IMR-90 (cell line): Measurements from ENCODE around the gene PADI2. TPM values are rescaled to one million over a fixed set of nuclear protein-coding genes. Genes with fewer than 3 reads are reported as not detected.

ENCODE experiments used
- ATAC-seq: fragments of 200-7000 bp; cut with Tn5 transposase; 2 replicates; pipeline ENCODE4 v1.9.1; 2020; ENCODE audit warnings: low read depth, mild to moderate bottlenecking, moderate library complexity
- BruUV-seq: library from RNA; stranded (reverse); fragments of 400-500 nt; replicated peaks from 2 replicates; lab custom pipeline; 2021; lab: Mats Ljungman, UMichigan
- CTCF ChIA-PET: fragments of 300-600 bp; formaldehyde crosslinking; extraction: SDS; loops from one replicate; lab custom pipeline; 2021; ENCODE audit warnings: antibody characterized with exemption; lab: Yijun Ruan, JAX
- POLR2A ChIA-PET: fragments of 300-600 bp; sonication (Branson Sonifier 250); formaldehyde crosslinking; loops from one replicate; lab custom pipeline; 2022; ENCODE audit warnings: antibody characterized with exemption; ENCODE audit not compliant: unreplicated experiment; lab: Charles Lee
- DNase-seq: peaks from one replicate; pipeline ENCODE4 v3.0.0; 2013
- H2AFZ ChIP-seq: replicated peaks from 2 replicates; pipeline ENCODE3; 2013; ENCODE audit warnings: low read length, mild to moderate bottlenecking; ENCODE audit not compliant: poor library complexity
- H2AK5ac ChIP-seq: 2 replicates; pipeline ENCODE4 v1.6.1; 2013; ENCODE audit warnings: low read depth, low read length, inconsistent platforms
- H2AK9ac ChIP-seq: replicated peaks from 2 replicates; pipeline ENCODE3; 2013; ENCODE audit warnings: mild to moderate bottlenecking, low read depth, low read length, moderate library complexity; ENCODE audit not compliant: poor library complexity
- H2BK120ac ChIP-seq: 2 replicates; pipeline ENCODE4 v1.6.1; 2013; ENCODE audit warnings: low read depth, low read length, inconsistent platforms
- H2BK15ac ChIP-seq: 3 replicates; pipeline ENCODE4 v1.6.1; 2013; ENCODE audit warnings: low read depth, low read length, inconsistent platforms
- H2BK20ac ChIP-seq: 2 replicates; pipeline ENCODE4 v1.6.1; 2013; ENCODE audit warnings: low read depth, mild to moderate bottlenecking, inconsistent platforms, low read length, moderate library complexity
- H2BK5ac ChIP-seq: 2 replicates; pipeline ENCODE4 v1.6.1; 2013; ENCODE audit warnings: mild to moderate bottlenecking, low read depth, low read length, inconsistent platforms; ENCODE audit not compliant: poor library complexity, severe bottlenecking
- H3K14ac ChIP-seq: replicated peaks from 2 replicates; pipeline ENCODE4 v1.6.1; 2013; ENCODE audit warnings: low read depth, low read length, inconsistent platforms
- H3K18ac ChIP-seq: 2 replicates; pipeline ENCODE4 v1.6.1; 2013; ENCODE audit warnings: low read depth, low read length, control low read depth
- H3K23ac ChIP-seq: 2 replicates; pipeline ENCODE4 v1.6.1; 2013; ENCODE audit warnings: low read depth, low read length, inconsistent platforms
- H3K27ac ChIP-seq: 2 replicates; pipeline ENCODE4 v1.5.1; 2013; ENCODE audit warnings: mild to moderate bottlenecking, control low read depth, low read length; ENCODE audit not compliant: insufficient read depth
- H3K27me3 ChIP-seq: 2 replicates; pipeline ENCODE4 v1.6.1; 2013; ENCODE audit warnings: low read length; ENCODE audit not compliant: control insufficient read depth, insufficient read depth
- H3K36me3 ChIP-seq: 2 replicates; pipeline ENCODE4 v1.6.1; 2013; ENCODE audit warnings: low read length, mixed read lengths; ENCODE audit not compliant: control insufficient read depth, insufficient read depth
- H3K4ac ChIP-seq: 2 replicates; pipeline ENCODE4 v1.6.1; 2013; ENCODE audit warnings: low read depth, low read length, inconsistent platforms
- H3K4me1 ChIP-seq: 2 replicates; pipeline ENCODE4 v1.6.1; 2013; ENCODE audit warnings: low read length, mixed read lengths; ENCODE audit not compliant: control insufficient read depth, insufficient read depth
- H3K4me2 ChIP-seq: 2 replicates; pipeline ENCODE4 v1.6.1; 2013; ENCODE audit warnings: low read depth, mild to moderate bottlenecking, control low read depth, low read length, moderate library complexity
- H3K4me3 ChIP-seq: 2 replicates; pipeline ENCODE4 v1.5.1; 2013; ENCODE audit warnings: low read depth, mild to moderate bottlenecking, control low read depth, low read length, moderate library complexity; ENCODE audit not compliant: insufficient read depth
- H3K56ac ChIP-seq: 2 replicates; pipeline ENCODE4 v1.6.1; 2013; ENCODE audit warnings: low read length, inconsistent platforms; ENCODE audit not compliant: insufficient read depth; ENCODE audit errors: extremely low read depth
- H3K79me1 ChIP-seq, 2 experiments: 2 replicates each; pipeline ENCODE4 v1.6.1; 2013; ENCODE audit warnings: low read length in 2 of 2, inconsistent platforms in 1 of 2, low read depth in 1 of 2
- H3K9ac ChIP-seq: 2 replicates; pipeline ENCODE4 v1.6.1; 2013; ENCODE audit warnings: low read depth, low read length, control low read depth
- H3K9me1 ChIP-seq: 2 replicates; pipeline ENCODE4 v1.6.1; 2013; ENCODE audit warnings: low read length, inconsistent platforms; ENCODE audit not compliant: insufficient read depth
- H3K9me3 ChIP-seq: 2 replicates; pipeline ENCODE4 v1.6.1; 2013; ENCODE audit warnings: low read length; ENCODE audit not compliant: control insufficient read depth, insufficient read depth
- H4K20me1 ChIP-seq: 2 replicates; pipeline ENCODE4 v1.6.1; 2013; ENCODE audit warnings: low read length, inconsistent platforms; ENCODE audit not compliant: insufficient read depth
- H4K5ac ChIP-seq: 2 replicates; pipeline ENCODE4 v1.6.1; 2013; ENCODE audit warnings: mild to moderate bottlenecking, low read depth, low read length, control low read depth
- H4K8ac ChIP-seq, 2 experiments: 2 replicates each; pipeline ENCODE4 v1.6.1; 2013; ENCODE audit warnings: low read depth in 2 of 2, low read length in 2 of 2, control low read depth in 1 of 2, inconsistent platforms in 1 of 2
- H4K91ac ChIP-seq: 2 replicates; pipeline ENCODE4 v1.6.1; 2013; ENCODE audit warnings: low read depth, low read length, inconsistent platforms; ENCODE audit not compliant: insufficient read depth
- BHLHE40 ChIP-seq: fragments of 150-350 bp; IDR thresholded peaks from 2 replicates; pipeline ENCODE4 v1.6.1; 2016; ENCODE audit warnings: mild to moderate bottlenecking, low read depth, low read length
- CEBPB ChIP-seq: IDR thresholded peaks from 2 replicates; pipeline ENCODE4 v1.6.1; 2012; ENCODE audit warnings: low read depth, low read length, improper control_type of control experiment
- CHD1 ChIP-seq: IDR thresholded peaks from 2 replicates; pipeline ENCODE4 v1.6.1; 2012; ENCODE audit warnings: low read depth, low read length, improper control_type of control experiment
- ELK1 ChIP-seq: fragments of 150-350 bp; IDR thresholded peaks from 2 replicates; pipeline ENCODE4 v1.6.1; 2016; ENCODE audit warnings: low read depth, mild to moderate bottlenecking, low read length, moderate library complexity, borderline replicate concordance
- FOS ChIP-seq: fragments of 150-350 bp; IDR thresholded peaks from 2 replicates; pipeline ENCODE4 v1.6.1; 2016; ENCODE audit warnings: low read depth, low read length
- MAFK ChIP-seq: IDR thresholded peaks from 2 replicates; pipeline ENCODE4 v1.6.1; 2012; ENCODE audit warnings: low read depth, low read length, improper control_type of control experiment
- MAZ ChIP-seq: IDR thresholded peaks from 2 replicates; pipeline ENCODE4 v1.6.1; 2012; ENCODE audit warnings: low read depth, mild to moderate bottlenecking, low read length, improper control_type of control experiment, moderate library complexity, borderline replicate concordance
- MXI1 ChIP-seq: IDR thresholded peaks from 2 replicates; pipeline ENCODE4 v1.6.1; 2012; ENCODE audit warnings: low read depth, mild to moderate bottlenecking, low read length, moderate library complexity, borderline replicate concordance
- NFE2L2 ChIP-seq: fragments of 150-350 bp; IDR thresholded peaks from 2 replicates; pipeline ENCODE4 v1.6.1; 2016; ENCODE audit warnings: low read depth, mild to moderate bottlenecking, low read length
- POLR2A ChIP-seq: IDR thresholded peaks from 2 replicates; pipeline ENCODE4 v1.6.1; 2012; ENCODE audit warnings: mild to moderate bottlenecking, low read depth, low read length
- RAD21 ChIP-seq: IDR thresholded peaks from 2 replicates; pipeline ENCODE4 v1.6.1; 2012; ENCODE audit warnings: low read length, improper control_type of control experiment
- RCOR1 ChIP-seq: IDR thresholded peaks from 2 replicates; pipeline ENCODE4 v1.6.1; 2012; ENCODE audit warnings: mild to moderate bottlenecking, low read length, improper control_type of control experiment; ENCODE audit not compliant: insufficient replicate concordance
- RFX5 ChIP-seq: IDR thresholded peaks from 2 replicates; pipeline ENCODE4 v1.8.0; 2012; ENCODE audit warnings: low read depth, mild to moderate bottlenecking, low read length, moderate library complexity
- SMC3 ChIP-seq: fragments of 150-350 bp; IDR thresholded peaks from 2 replicates; pipeline ENCODE4 v1.6.1; 2016; ENCODE audit warnings: low read depth, mild to moderate bottlenecking, antibody characterized with exemption, low read length, moderate library complexity
- USF2 ChIP-seq: fragments of 150-350 bp; IDR thresholded peaks from 2 replicates; pipeline ENCODE4 v1.6.1; 2017; ENCODE audit warnings: mild to moderate bottlenecking, antibody characterized with exemption, low read length, low read depth
- WGBS, 2 experiments: methylation state at CpG; one replicate each; pipeline versions ENCODE4 v1.1.5 to v1.1.7; 2013; ENCODE audit warnings: missing lambda C conversion rate in 2 of 2; ENCODE audit not compliant: insufficient read length in 1 of 2; ENCODE audit errors: extremely low coverage in 2 of 2; 5-methylcytosine and 5-hydroxymethylcytosine counted together
- dilution Hi-C: fragments of 300-500 bp; cut with HindIII; formaldehyde crosslinking; loops from one replicate; pipeline ENCODE4 v1.14.3; 2018; ENCODE audit warnings: low sequenced_read_pairs; ENCODE audit not compliant: unreplicated experiment
- in situ Hi-C: fragments of 300-500 bp; cut with MboI; formaldehyde crosslinking; loops from 3 replicates; pipeline ENCODE4 v1.14.3; 2019; ENCODE audit warnings: low sequenced_read_pairs, inconsistent platforms, mixed read lengths
- intact Hi-C: fragments of 100-400 bp; cut with micrococcal nuclease; formaldehyde crosslinking; loops from 2 replicates; pipeline ENCODE4 v1.10.0; 2022
- polyA plus RNA-seq, 3 experiments: library from polyadenylated mRNA; depleted of rRNA; stranded (reverse); fragments of >200 nt; gene quantifications; 2 replicates each; pipeline ENCODE4 v1.2.3, GENCODE V29; 2012; ENCODE audit warnings: low replicate concordance in 1 of 3
- total RNA-seq: library from RNA; depleted of rRNA; stranded (reverse); fragments of >200 nt; gene quantifications from 2 replicates; pipeline ENCODE4 v1.2.3, GENCODE V29; 2012
- TF ChIP-seq, protein P1 (sequence below): conservative IDR thresholded peaks from 2 replicates; pipeline ENCODE4 v1.5.1; 2012; ENCODE audit warnings: mild to moderate bottlenecking, low read depth, low read length, improper control_type of control experiment

The PADI2 gene
- total and polyA plus RNA-seq, 2 of the 4 experiments (the other 2 are of a cell fraction): not detected

DNA sequence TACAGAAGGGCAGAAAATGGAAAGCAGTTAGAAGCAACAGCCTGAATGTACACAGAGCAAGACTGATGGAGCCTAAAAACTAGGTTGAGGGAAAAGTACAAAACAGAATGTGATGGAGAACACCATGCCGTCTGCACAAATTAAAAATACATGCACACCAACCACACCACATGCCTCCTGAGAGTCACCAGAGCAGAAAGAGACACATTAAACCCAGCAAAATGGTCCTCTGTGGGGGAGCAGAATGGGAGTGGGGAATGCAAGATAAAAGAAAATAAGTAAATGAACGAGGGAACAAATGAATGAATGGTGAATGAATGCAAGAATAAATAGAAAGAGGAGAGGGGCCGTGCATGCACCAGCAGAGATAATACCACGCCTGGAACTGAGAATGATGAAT, 24.1 kb downstream of the PADI2 start:
- H3K4ac ChIP-seq: no peak overlapping the region
- no peak overlapping the region for H3K14ac ChIP-seq
- H3K9ac ChIP-seq: no peak overlapping the region
- no peaks in the 10 kb centered on the region for H4K20me1 ChIP-seq
- no TSS peak for BruUV-seq
- no peaks in the 10 kb centered on the region for H3K9me1 ChIP-seq
- H3K4me1 ChIP-seq: no peaks in the 10 kb centered on the region; the same call in 1 of the 2 replicates
- dilution Hi-C loops: no loop called here
- no peak overlapping the region for H3K27ac ChIP-seq
- ATAC-seq (no peak), DNase-seq (no peak)
- H2BK120ac ChIP-seq: no peak overlapping the region
- no peak overlapping the region for H4K5ac ChIP-seq
- H3K23ac ChIP-seq: no peak overlapping the region
- H2AFZ ChIP-seq: no peak overlapping the region
- H3K4me3 ChIP-seq: no peak overlapping the region
- intact Hi-C loops: no loop called here
- no peak overlapping the region for H3K56ac ChIP-seq
- no peak overlapping the region for H4K8ac ChIP-seq
- no peaks in the 10 kb centered on the region for H3K36me3 ChIP-seq
- H3K4me2 ChIP-seq: no peak overlapping the region
- POLR2A ChIA-PET: no interaction called here
- no peak overlapping the region for H2AK9ac ChIP-seq
- H2BK20ac ChIP-seq: no peak overlapping the region
- no peak overlapping the region for H2BK15ac ChIP-seq
- 0% methylated on average over 1 of the region's 4 CpGs; no CpG with 5 or more reads in 1 of the 2 experiments for WGBS, 2 experiments
- no peak overlapping the region for H3K18ac ChIP-seq
- no peaks in the 10 kb centered on the region for H3K79me1 ChIP-seq
- CTCF ChIA-PET: no interaction called here
- no peak overlapping the region for H4K91ac ChIP-seq
- no peak overlapping the region for H2BK5ac ChIP-seq
- H2AK5ac ChIP-seq: no peak overlapping the region
- H3K27me3 ChIP-seq: peaks cover 54% of the 10 kb centered on the region
- H3K9me3 ChIP-seq: no peaks in the 10 kb centered on the region
- TF ChIP-seq RAD21: no peak
- no peak for TF ChIP-seq RFX5
- TF ChIP-seq, protein P1, sequence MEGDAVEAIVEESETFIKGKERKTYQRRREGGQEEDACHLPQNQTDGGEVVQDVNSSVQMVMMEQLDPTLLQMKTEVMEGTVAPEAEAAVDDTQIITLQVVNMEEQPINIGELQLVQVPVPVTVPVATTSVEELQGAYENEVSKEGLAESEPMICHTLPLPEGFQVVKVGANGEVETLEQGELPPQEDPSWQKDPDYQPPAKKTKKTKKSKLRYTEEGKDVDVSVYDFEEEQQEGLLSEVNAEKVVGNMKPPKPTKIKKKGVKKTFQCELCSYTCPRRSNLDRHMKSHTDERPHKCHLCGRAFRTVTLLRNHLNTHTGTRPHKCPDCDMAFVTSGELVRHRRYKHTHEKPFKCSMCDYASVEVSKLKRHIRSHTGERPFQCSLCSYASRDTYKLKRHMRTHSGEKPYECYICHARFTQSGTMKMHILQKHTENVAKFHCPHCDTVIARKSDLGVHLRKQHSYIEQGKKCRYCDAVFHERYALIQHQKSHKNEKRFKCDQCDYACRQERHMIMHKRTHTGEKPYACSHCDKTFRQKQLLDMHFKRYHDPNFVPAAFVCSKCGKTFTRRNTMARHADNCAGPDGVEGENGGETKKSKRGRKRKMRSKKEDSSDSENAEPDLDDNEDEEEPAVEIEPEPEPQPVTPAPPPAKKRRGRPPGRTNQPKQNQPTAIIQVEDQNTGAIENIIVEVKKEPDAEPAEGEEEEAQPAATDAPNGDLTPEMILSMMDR: no peak
- no peak for TF ChIP-seq SMC3
- no peak for TF ChIP-seq CHD1
- no peak for TF ChIP-seq BHLHE40
- TF ChIP-seq MAZ: no peak
- no peak for TF ChIP-seq MXI1
- no peak for TF ChIP-seq USF2
- TF ChIP-seq POLR2A: no peak
- no peak for TF ChIP-seq RCOR1
- TF ChIP-seq FOS: no peak
- TF ChIP-seq NFE2L2: no peak
- no peak for TF ChIP-seq MAFK
- no peak for TF ChIP-seq CEBPB
- TF ChIP-seq ELK1: no peak
- in situ Hi-C loops: no loop called here
